ENCODE results near the gene TMOD2. TPM values are rescaled to one million over a fixed set of nuclear protein-coding genes. Genes with fewer than 3 reads are reported as not detected.

The TMOD2 gene
- total RNA-seq, 2 donors from 2014 or later = 9.1 to 13.1 TPM

DNA sequence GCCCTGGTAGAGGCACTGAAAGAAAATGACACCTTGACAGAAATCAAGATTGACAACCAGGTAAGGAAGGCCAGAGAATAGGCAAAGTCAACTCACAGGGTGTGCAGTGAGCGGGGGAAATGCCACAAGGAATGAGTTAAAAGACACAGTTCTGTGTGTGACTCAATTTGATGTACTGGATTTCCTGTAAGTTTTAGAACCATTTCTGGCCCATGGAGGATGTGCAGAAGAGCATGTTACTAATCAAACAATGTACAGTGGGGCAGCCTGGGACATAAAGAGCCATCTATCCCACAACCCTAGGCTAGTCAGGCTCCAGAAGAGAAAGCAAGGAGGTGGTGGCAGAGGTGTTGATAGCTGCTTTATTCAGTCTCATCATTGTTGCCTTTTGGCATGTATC, 46.9 kb downstream of the TMOD2 start:
- no peak overlapping the region for H3K27ac ChIP-seq
- H3K4me1 ChIP-seq (ENCODE audit: control insufficient read depth in 1 of 2, low read depth in 2 of 2) = peaks cover 0 to 10% of the 10 kb centered on the region in 2 donors
- TF ChIP-seq, protein P1, sequence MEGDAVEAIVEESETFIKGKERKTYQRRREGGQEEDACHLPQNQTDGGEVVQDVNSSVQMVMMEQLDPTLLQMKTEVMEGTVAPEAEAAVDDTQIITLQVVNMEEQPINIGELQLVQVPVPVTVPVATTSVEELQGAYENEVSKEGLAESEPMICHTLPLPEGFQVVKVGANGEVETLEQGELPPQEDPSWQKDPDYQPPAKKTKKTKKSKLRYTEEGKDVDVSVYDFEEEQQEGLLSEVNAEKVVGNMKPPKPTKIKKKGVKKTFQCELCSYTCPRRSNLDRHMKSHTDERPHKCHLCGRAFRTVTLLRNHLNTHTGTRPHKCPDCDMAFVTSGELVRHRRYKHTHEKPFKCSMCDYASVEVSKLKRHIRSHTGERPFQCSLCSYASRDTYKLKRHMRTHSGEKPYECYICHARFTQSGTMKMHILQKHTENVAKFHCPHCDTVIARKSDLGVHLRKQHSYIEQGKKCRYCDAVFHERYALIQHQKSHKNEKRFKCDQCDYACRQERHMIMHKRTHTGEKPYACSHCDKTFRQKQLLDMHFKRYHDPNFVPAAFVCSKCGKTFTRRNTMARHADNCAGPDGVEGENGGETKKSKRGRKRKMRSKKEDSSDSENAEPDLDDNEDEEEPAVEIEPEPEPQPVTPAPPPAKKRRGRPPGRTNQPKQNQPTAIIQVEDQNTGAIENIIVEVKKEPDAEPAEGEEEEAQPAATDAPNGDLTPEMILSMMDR (IDR thresholded peaks at IDR 0.05) = no peak
- H3K4me3 ChIP-seq = no peak overlapping the region
- DNase-seq (ENCODE audit: low spot score) (no peak), ATAC-seq (ENCODE audit: insufficient number of reproducible peaks, low FRiP score, low read depth) (no peak)
- H3K36me3 ChIP-seq = peaks cover 9% of the 10 kb centered on the region
- H3K27me3 ChIP-seq (replicated peaks; ENCODE audit: insufficient read depth) = no peaks in the 10 kb centered on the region
- no peaks in the 10 kb centered on the region for H3K9me3 ChIP-seq

DNA sequence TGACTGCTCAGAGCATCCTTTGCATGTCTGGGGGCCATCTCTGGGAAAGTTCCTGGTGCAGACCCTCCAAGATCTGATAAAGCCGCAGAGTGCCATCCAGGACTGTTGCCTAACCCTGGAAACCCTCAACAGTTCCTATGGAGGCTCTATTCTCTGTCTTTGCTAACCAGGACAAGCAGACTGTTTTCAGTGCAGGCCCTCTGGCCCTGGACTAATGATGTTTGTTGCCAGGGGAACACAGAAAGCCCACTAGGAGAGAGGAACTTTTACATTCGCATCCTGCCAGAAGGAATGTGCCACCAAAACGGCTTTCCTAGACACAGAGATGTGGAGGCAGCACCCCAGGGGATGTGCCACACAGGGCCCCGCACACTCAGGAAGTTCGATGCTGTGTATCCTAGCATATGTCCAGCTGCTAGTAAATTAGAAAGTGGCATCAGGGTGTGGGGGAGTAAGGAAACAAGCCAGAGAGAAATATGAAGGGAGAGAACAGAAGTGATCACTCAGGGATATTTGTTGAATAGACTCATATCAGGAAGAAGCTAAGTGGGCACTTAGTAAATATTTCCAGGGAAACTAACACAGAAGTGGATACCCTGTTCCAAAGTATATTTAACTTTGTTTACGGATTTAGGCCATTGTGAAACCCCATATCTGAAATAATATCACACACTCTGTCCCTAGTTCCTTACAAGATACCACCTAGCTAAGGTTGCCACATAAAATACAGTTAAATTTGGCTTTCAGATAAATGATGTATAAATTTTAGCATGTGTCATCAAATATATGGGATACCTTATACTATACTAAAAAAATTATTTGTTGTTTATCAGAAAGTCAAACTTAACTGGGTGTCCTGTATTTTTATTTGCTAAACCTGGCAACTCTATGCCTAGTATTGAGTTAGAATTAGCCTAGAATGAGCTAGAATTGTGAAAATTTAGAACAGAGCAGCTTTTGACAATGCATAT, 48.2 kb downstream of the TMOD2 start:
- TF ChIP-seq, protein P1 (IDR thresholded peaks at IDR 0.05) = no peak
- Histone ChIP-seq H3K36me3 (peaks cover 9% of the 10 kb centered on the region), H3K9me3 (no peaks in the 10 kb centered on the region), H3K27ac (no peak overlapping the region), H3K27me3 (replicated peaks; ENCODE audit: insufficient read depth) (no peaks in the 10 kb centered on the region), H3K4me1 (ENCODE audit: control insufficient read depth in 1 of 2, low read depth in 2 of 2) (no peaks in the 10 kb centered on the region), H3K4me3 (no peak overlapping the region)
- ATAC-seq (ENCODE audit: insufficient number of reproducible peaks, low FRiP score, low read depth) (no peak), DNase-seq (ENCODE audit: low spot score) (no peak)

DNA sequence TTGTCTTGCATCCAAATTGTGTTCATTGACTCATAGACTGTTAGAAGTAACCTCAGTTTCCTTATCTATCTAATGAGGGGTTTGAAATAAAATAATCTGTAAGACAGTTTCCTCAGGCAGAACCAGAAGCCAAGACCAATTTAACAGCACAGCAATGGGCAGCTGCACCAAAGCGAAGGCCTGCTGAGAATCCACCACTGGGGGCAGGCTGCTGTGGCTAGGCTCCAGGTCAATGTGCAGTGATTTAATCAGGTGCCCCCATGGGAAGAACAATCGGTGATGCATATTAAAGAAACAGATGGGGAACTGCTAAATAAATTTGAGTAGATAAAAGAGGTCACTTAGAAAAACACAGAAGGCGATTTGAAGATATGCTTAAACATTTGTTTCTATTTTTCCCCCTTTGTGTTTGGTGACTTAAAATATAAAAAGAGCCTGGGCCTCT, 50.0 kb downstream of the TMOD2 start:
- Histone ChIP-seq H3K4me3 (no peak overlapping the region), H3K36me3 (peaks cover 14% of the 10 kb centered on the region), H3K4me1 (ENCODE audit: control insufficient read depth in 1 of 2, low read depth in 2 of 2) (no peaks in the 10 kb centered on the region), H3K27me3 (replicated peaks; ENCODE audit: insufficient read depth) (no peaks in the 10 kb centered on the region), H3K9me3 (no peaks in the 10 kb centered on the region), H3K27ac (no peak overlapping the region)
- ATAC-seq (ENCODE audit: insufficient number of reproducible peaks, low FRiP score, low read depth) (no peak), DNase-seq (ENCODE audit: low spot score) (no peak)
- TF ChIP-seq, protein P1 (IDR thresholded peaks at IDR 0.05) = peak; percentile 12

DNA sequence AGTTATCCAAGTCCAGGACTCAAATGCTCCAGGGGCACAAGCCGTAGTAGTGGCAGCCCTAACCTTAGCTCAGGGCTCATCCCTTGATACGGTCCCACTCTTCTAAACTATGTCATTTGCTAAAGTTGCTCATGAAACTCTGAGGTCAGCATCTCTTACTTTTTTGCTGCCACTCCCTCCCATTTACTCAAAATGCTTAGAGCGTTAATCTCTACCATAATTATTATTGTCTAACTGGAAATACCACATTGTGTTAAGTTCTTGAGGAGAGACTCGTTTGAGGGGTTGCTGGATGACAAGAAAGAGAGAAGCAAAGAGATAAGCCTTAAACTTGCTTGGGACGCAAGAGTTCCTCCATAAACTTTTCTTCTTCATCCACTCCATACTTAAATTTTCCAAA, 51.2 kb downstream of the TMOD2 start:
- DNase-seq (ENCODE audit: low spot score) (no peak), ATAC-seq (ENCODE audit: insufficient number of reproducible peaks, low FRiP score, low read depth) (no peak)
- no peaks in the 10 kb centered on the region for H3K4me1 ChIP-seq (ENCODE audit: control insufficient read depth in 1 of 2, low read depth in 2 of 2)
- no peaks in the 10 kb centered on the region for H3K27me3 ChIP-seq (replicated peaks; ENCODE audit: insufficient read depth)
- no peak overlapping the region for H3K27ac ChIP-seq
- H3K36me3 ChIP-seq = peaks cover 16% of the 10 kb centered on the region
- no peaks in the 10 kb centered on the region for H3K9me3 ChIP-seq
- H3K4me3 ChIP-seq = no peak overlapping the region
- TF ChIP-seq, protein P1 (IDR thresholded peaks at IDR 0.05) = no peak

DNA sequence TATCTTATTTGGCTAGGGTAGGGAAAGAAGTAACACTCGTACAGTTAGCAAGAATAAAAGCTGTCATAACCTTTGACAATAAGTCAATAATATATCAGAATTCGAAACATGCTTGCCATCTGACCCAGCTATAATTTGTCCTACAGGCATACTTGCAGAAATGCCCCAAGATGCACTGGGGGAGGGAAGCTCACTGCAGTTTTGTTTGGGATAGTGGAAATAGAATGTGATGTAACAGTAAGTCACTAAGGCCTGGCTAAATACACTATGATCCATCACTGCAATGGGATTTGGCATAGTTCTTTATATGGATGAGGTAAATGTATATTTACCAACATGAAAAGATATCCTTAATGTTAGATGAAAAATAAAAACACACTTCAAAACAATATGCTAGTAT, 52.6 kb downstream of the TMOD2 start:
- Histone ChIP-seq H3K9me3 (no peaks in the 10 kb centered on the region), H3K4me1 (ENCODE audit: control insufficient read depth in 1 of 2, low read depth in 2 of 2) (no peaks in the 10 kb centered on the region), H3K27me3 (replicated peaks; ENCODE audit: insufficient read depth) (no peaks in the 10 kb centered on the region), H3K4me3 (no peak overlapping the region), H3K36me3 (peaks cover 11% of the 10 kb centered on the region), H3K27ac (no peak overlapping the region)
- ATAC-seq (ENCODE audit: insufficient number of reproducible peaks, low FRiP score, low read depth) (no peak), DNase-seq (ENCODE audit: low spot score) (no peak)
- TF ChIP-seq, protein P1 (IDR thresholded peaks at IDR 0.05) = no peak

Data from thoracic aorta (tissue), 2 donors.